Measurements from ENCODE around the gene PRM1.

DNA sequence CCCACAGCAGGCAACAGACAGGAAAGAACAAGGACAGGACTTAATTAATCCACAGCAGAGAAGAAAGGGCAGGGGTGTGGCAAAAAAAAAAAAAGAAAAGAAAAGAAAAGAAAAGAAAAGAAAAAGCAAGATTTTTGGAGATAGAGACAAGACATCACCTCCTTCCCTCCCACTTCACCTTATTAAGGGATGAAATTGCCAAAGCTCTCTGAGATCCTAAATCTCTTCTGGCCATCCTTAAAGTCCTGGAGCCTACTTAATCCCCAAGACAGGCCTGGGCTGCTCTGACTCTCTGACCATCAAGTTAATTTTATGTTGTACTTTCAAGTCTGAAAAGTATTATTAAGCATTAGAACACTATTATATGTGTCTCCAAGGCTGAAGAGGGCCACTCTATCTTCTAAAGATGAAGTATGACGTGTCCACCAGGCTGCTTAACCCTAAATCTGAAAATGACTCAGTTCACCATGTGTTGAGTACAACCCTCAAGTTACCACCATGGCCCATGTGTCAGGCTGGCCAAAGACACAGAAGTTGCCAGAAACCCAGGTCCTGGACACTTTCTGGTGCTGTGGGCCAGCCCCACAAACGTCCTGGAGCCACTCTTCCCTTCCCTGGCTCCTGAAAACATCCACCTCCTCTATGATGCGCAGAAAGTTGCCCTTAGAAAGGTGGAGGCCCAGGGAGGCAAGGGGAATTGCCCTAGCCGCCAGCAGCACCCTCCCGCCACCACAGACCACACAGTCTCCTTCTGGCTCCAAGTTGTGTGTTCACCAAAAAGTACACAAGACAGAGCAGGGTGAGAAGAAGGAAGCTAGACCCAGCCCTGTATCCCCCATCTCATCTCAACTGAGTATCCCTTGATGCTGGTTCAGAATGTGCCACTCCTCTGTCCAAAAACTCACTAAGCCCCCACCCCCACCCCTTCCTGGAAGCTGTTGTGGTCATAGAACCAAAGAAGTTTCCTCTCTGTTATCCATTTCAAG, 27.8 kb downstream of the PRM1 start:
- TF ChIP-seq POLR2A (IDR thresholded peaks at IDR 0.05), result no peak
- TF ChIP-seq, protein P1, sequence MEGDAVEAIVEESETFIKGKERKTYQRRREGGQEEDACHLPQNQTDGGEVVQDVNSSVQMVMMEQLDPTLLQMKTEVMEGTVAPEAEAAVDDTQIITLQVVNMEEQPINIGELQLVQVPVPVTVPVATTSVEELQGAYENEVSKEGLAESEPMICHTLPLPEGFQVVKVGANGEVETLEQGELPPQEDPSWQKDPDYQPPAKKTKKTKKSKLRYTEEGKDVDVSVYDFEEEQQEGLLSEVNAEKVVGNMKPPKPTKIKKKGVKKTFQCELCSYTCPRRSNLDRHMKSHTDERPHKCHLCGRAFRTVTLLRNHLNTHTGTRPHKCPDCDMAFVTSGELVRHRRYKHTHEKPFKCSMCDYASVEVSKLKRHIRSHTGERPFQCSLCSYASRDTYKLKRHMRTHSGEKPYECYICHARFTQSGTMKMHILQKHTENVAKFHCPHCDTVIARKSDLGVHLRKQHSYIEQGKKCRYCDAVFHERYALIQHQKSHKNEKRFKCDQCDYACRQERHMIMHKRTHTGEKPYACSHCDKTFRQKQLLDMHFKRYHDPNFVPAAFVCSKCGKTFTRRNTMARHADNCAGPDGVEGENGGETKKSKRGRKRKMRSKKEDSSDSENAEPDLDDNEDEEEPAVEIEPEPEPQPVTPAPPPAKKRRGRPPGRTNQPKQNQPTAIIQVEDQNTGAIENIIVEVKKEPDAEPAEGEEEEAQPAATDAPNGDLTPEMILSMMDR (IDR thresholded peaks at IDR 0.05), result no peak
